CD8-positive, alpha-beta memory T cell (primary cell): Measurements from ENCODE around the gene STAT5A. TPM values are rescaled to one million over a fixed set of nuclear protein-coding genes. Genes with fewer than 3 reads are reported as not detected.

Experiments used
- CTCF ChIA-PET: fragments of 350-600 bp; sonication (Branson Sonifier 250); formaldehyde crosslinking; loops from one replicate; lab custom pipeline; 2021; ENCODE audit warnings: antibody characterized with exemption; lab: Charles Lee
- POLR2A ChIA-PET: fragments of 350-600 bp; sonication (Branson Sonifier 250); formaldehyde crosslinking; loops from one replicate; lab custom pipeline; 2021; ENCODE audit warnings: antibody characterized with exemption; lab: Charles Lee
- DNase-seq, 5 donors: peaks; one replicate each; pipeline versions ENCODE4 v3.0.0 to v3.0.0-alpha.2; 2020 to 2022; ENCODE audit warnings: mixed read lengths in 1 of 5
- H3K27ac ChIP-seq: one replicate; pipeline ENCODE4 v1.7.0; 2013; ENCODE audit warnings: low read depth, mild to moderate bottlenecking, low read length, moderate library complexity
- H3K27me3 ChIP-seq: 2 replicates; pipeline ENCODE4 v1.7.0; 2013; ENCODE audit warnings: low read length, mild to moderate bottlenecking; ENCODE audit not compliant: insufficient read depth, poor library complexity, severe bottlenecking
- H3K36me3 ChIP-seq: 2 replicates; pipeline ENCODE4 v1.7.0; 2013; ENCODE audit warnings: mild to moderate bottlenecking, low read length, moderate library complexity; ENCODE audit not compliant: insufficient read depth
- H3K4me1 ChIP-seq: 2 replicates; pipeline ENCODE4 v1.7.0; 2013; ENCODE audit warnings: mild to moderate bottlenecking, low read length, moderate library complexity; ENCODE audit not compliant: insufficient read depth
- H3K4me3 ChIP-seq: 2 replicates; pipeline ENCODE4 v1.7.0; 2013; ENCODE audit warnings: mild to moderate bottlenecking, low read length
- H3K9me3 ChIP-seq: 2 replicates; pipeline ENCODE4 v1.7.0; 2013; ENCODE audit warnings: mild to moderate bottlenecking, low read length
- H3K27ac Mint-ChIP-seq, 8 donors: one replicate each; pipeline ENCODE4 v1.8.0; 2020 to 2021; ENCODE audit warnings: mixed read lengths in 8 of 8, mild to moderate bottlenecking in 6 of 8, inconsistent platforms in 3 of 8, moderate library complexity in 3 of 8
- H3K27me3 Mint-ChIP-seq, 2 donors: one replicate each; pipeline ENCODE4 v1.8.0; 2020 to 2021; ENCODE audit warnings: mixed read lengths in 2 of 2, mild to moderate bottlenecking in 1 of 2, moderate library complexity in 1 of 2
- H3K36me3 Mint-ChIP-seq, 3 donors: one replicate each; pipeline ENCODE4 v1.8.0; 2020 to 2021; ENCODE audit warnings: mixed read lengths in 3 of 3, inconsistent platforms in 1 of 3, mild to moderate bottlenecking in 1 of 3
- H3K4me1 Mint-ChIP-seq, 3 donors: one replicate each; pipeline ENCODE4 v1.8.0; 2020 to 2021; ENCODE audit warnings: mixed read lengths in 3 of 3, inconsistent platforms in 1 of 3, mild to moderate bottlenecking in 1 of 3
- H3K4me3 Mint-ChIP-seq, 7 donors: one replicate each; pipeline ENCODE4 v1.8.0; 2020 to 2021; ENCODE audit warnings: mixed read lengths in 7 of 7, mild to moderate bottlenecking in 6 of 7, moderate library complexity in 4 of 7, inconsistent platforms in 2 of 7
- H3K9me3 Mint-ChIP-seq, 5 donors: one replicate each; pipeline ENCODE4 v1.8.0; 2020 to 2022; ENCODE audit warnings: mixed read lengths in 5 of 5, mild to moderate bottlenecking in 3 of 5, moderate library complexity in 2 of 5, inconsistent platforms in 1 of 5
- polyA plus RNA-seq: library from polyadenylated mRNA; unstranded; fragments of 300-500 nt; fragmentation: Illumina TruSeq; gene quantifications from one replicate; pipeline ENCODE4 v1.2.3, GENCODE V29; 2021
- total RNA-seq, 2 experiments: library from RNA; stranded (reverse); gene quantifications; one replicate each; pipeline ENCODE4 v1.2.3, GENCODE V29; 2021

The STAT5A gene
- total and polyA plus RNA-seq, 3 experiments from 2014 or later: 90.3 to 263 (median 259) TPM

DNA sequence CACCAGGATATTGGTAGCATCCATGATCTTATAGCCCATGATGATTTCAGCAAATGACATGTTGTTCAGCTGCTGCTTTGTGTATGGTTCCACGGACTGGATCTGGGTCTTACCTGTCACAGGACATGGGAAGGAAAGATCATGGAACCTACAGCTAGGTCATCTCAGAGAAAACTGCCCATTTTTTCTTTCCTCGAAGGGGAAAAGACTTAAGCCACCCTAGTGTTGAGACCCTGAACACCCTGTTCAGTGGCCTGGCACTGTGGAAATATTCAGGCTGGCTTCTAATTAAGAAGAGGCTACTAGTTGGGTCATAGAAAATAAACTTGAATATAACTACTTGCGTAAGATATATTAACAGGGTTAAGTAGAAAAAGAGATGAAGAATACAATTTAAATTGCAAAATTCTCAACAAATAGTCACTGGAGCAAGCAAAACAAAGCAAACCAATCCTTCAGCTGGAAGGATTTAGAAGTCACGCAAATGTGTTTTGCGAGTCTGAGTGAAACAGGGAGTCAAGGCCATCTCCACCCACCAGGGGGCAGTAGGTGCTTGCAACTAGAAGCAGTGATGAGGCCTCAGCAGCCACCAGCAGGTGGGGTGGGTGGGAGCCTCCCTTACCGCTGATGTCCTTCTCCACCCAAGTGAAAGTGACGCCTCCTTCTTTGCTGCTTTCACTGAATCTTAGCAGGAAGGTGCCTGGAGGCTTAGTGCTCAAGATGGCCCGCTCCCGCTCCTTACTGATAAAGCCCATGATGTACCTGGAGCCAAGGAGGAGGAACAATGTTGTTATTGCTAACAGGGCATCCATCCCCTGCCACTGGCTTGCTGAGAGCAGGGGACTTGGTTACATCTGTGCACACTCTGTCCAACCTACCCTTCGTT, 34.3 kb downstream of the STAT5A start:
- POLR2A ChIA-PET: interaction anchor here (0.5 to 0.6 kb wide), 3 partner anchors 20 to 74 kb away, joined by 3 to 4 read pairs (median 4); no protein-coding TSS in a partner anchor
- H3K9me3 Mint-ChIP-seq: no peaks in the 10 kb centered on the region
- H3K4me1 Mint-ChIP-seq: peaks cover 25 to 31% (median 26%) of the 10 kb centered on the region in 3 donors
- Histone ChIP-seq H3K27me3 (no peaks in the 10 kb centered on the region), H3K4me1 (peaks cover 26% of the 10 kb centered on the region), H3K4me3 (no peak overlapping the region), H3K27ac (no peak overlapping the region), H3K9me3 (no peaks in the 10 kb centered on the region), H3K36me3 (peaks cover 26% of the 10 kb centered on the region)
- peaks cover 0 to 77% (median 11%) of the 10 kb centered on the region in 3 donors for H3K36me3 Mint-ChIP-seq
- DNase-seq: peak; percentile 87 to 96 (median 92)
- no peaks in the 10 kb centered on the region for H3K27me3 Mint-ChIP-seq
- H3K27ac Mint-ChIP-seq: peak overlapping the region; percentile 22 to 96 (median 69)
- H3K4me3 Mint-ChIP-seq: no peak overlapping the region
- CTCF ChIA-PET: interaction anchor here (0.6 to 20.8 kb wide), 19 partner anchors 8 to 208 kb away, joined by 3 to 373 read pairs (median 4); partner anchors contain the start of genes CAVIN1 and STAT3

DNA sequence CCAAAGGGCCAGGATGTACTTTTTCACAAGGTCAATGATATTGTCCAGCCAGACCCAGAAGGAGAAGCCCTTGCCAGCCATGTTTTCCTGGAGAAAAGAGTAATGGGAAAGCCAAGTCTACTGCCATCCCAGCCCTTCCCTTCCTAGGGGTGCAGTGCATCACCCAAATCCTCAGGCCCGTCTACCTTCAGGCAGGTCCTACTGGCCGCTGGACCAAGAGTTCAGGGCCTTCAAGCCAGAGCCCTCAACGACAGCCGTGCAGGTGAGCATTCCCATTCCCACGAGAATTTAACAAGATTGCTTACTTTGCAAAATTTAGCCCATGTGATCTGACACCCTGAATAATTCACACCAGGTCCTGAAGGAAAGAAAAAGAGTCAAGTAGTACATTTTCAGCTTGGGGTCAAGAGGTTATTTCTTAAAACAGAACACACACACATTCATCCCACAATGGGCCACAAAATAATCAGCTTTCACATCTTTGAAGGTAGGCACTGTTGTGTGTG, 35.0 kb downstream of the STAT5A start:
- Mint-ChIP-seq H3K36me3 (peaks cover 0 to 72% (median 11%) of the 10 kb centered on the region in 3 donors), H3K4me1 (peaks cover 25 to 30% (median 26%) of the 10 kb centered on the region in 3 donors), H3K9me3 (no peaks in the 10 kb centered on the region), H3K27ac (peak overlapping the region in 7 of 8 donors; percentile 22 to 96 (median 70)), H3K4me3 (no peak overlapping the region), H3K27me3 (no peaks in the 10 kb centered on the region)
- Histone ChIP-seq H3K4me1 (peaks cover 26% of the 10 kb centered on the region), H3K36me3 (peaks cover 26% of the 10 kb centered on the region), H3K27me3 (no peaks in the 10 kb centered on the region), H3K9me3 (no peaks in the 10 kb centered on the region), H3K4me3 (no peak overlapping the region), H3K27ac (no peak overlapping the region)
- POLR2A ChIA-PET: interaction anchor here (0.5 to 0.6 kb wide), 3 partner anchors 20 to 73 kb away, joined by 3 to 4 read pairs (median 4); no protein-coding TSS in a partner anchor
- CTCF ChIA-PET: interaction anchor here (0.8 to 20.8 kb wide), 13 partner anchors 9 to 207 kb away, joined by 3 to 373 read pairs (median 3); no protein-coding TSS in a partner anchor
- no peak for DNase-seq

- H3K27ac Mint-ChIP-seq: no peak overlapping the region
- H3K27me3 Mint-ChIP-seq: no peaks in the 10 kb centered on the region
- no peaks in the 10 kb centered on the region for H3K9me3 Mint-ChIP-seq
- CTCF ChIA-PET: interaction anchor here (1.2 to 20.8 kb wide), 3 partner anchors 80 to 193 kb away, joined by 3 to 373 read pairs (median 8); no protein-coding TSS in a partner anchor
- Histone ChIP-seq H3K27ac (no peak overlapping the region), H3K36me3 (peaks cover 39% of the 10 kb centered on the region), H3K27me3 (no peaks in the 10 kb centered on the region), H3K4me1 (peaks cover 19% of the 10 kb centered on the region), H3K4me3 (no peak overlapping the region), H3K9me3 (no peaks in the 10 kb centered on the region)
- DNase-seq: no peak
- H3K36me3 Mint-ChIP-seq: peaks cover 0 to 78% (median 9%) of the 10 kb centered on the region in 3 donors
- no peak overlapping the region for H3K4me3 Mint-ChIP-seq
- POLR2A ChIA-PET: interaction anchor here (0.8 to 1.3 kb wide), 2 partner anchors 10 to 64 kb away, joined by 3 to 5 read pairs; partner anchors contain the start of gene STAT3
- H3K4me1 Mint-ChIP-seq: peaks cover 16 to 21% (median 20%) of the 10 kb centered on the region in 3 donors
These were observed 36.7 kb downstream of the STAT5A start for GRCh38 chr17:42325026-42325425.

DNA sequence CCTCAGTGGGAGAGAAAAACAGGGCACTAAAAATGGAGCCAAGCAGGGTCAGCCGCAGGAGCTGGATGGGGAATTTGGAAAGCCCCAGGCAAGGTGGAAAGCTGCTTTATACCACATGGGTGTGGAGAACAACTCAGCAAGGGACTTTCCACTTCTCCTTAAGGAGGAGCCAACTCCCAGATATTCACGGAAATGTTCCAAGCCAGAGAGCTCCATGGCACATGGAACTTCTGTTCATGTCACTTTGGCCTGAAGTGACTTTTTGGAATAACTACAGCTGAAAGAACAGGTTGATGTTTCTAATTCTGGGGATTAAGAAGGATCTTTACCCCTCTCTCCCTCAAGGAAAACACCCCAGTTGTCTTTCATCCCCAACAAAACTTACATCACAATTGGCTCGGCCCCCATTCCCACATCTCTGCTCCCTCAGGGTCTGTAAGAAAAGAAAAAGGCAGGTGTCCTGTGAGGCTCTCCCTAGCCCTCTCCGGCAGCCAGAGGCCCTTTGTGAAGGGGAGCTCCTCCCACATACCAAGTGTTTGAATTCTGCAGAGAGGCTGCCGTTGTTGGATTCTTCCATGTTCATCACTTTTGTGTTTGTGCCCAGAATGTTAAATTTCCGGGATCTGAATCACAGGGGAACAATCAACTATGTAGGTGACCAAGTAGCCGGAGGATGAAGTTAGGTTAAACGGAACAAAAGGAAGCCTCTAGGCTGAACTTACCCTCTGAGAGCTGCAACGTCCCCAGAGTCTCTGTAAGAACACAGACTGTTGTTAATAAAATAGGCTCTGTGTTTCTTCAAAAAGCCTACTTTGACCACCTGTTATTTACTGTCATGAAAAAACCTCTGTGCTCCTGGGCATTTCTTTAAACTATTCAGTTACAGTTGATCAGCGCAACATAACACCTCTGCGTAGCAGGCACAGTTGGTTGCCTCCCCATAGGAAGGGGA, 41.0 kb downstream of the STAT5A start:
- Mint-ChIP-seq H3K4me3 (no peak overlapping the region), H3K4me1 (no peaks in the 10 kb centered on the region), H3K36me3 (peaks cover 8 to 75% (median 16%) of the 10 kb centered on the region in 3 donors), H3K27me3 (no peaks in the 10 kb centered on the region), H3K27ac (peak overlapping the region in 2 of 8 donors; percentile 33 to 44), H3K9me3 (no peaks in the 10 kb centered on the region)
- Histone ChIP-seq H3K36me3 (peaks cover 46% of the 10 kb centered on the region), H3K4me3 (no peak overlapping the region), H3K4me1 (no peaks in the 10 kb centered on the region), H3K27me3 (no peaks in the 10 kb centered on the region), H3K9me3 (no peaks in the 10 kb centered on the region), H3K27ac (no peak overlapping the region)
- ChIA-PET CTCF (interaction anchor here (1.0 to 1.1 kb wide), 2 partner anchors 75 to 107 kb away, joined by 3 read pairs; no protein-coding TSS in a partner anchor), POLR2A (interaction anchor here (0.6 to 1.5 kb wide), 2 partner anchors 59 to 409 kb away, joined by 4 to 10 read pairs; partner anchors contain the start of gene STAT3)
- no peak for DNase-seq

DNA sequence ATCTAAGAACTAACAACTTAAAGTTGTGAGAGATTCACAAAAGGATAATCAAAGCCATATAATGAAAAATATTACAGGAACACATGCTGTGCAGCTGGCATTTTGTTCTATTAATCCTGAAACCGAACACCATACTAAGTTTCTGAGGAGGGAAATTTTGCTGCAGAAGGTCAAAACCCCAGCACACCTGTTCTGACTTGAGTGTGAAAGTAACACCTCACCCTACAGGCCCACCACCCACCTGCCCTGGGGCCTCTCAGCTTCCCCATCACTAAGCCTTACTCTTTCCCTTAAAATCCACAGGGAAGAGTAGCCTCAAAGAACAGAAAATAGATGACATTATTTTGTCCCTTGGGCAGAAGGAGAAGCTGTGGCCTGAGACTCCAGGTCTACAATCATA, 44.8 kb downstream of the STAT5A start:
- Histone ChIP-seq H3K4me3 (no peak overlapping the region), H3K36me3 (peaks cover 64% of the 10 kb centered on the region), H3K9me3 (no peaks in the 10 kb centered on the region), H3K27ac (no peak overlapping the region), H3K27me3 (no peaks in the 10 kb centered on the region), H3K4me1 (peaks cover 17% of the 10 kb centered on the region)
- Mint-ChIP-seq H3K4me3 (no peak overlapping the region), H3K4me1 (peaks cover 6 to 12% (median 8%) of the 10 kb centered on the region in 3 donors), H3K27me3 (no peaks in the 10 kb centered on the region), H3K36me3 (peaks cover 13 to 78% (median 21%) of the 10 kb centered on the region in 3 donors), H3K9me3 (no peaks in the 10 kb centered on the region), H3K27ac (peak overlapping the region in 3 of 8 donors; percentile 3 to 55 (median 16))
- no peak for DNase-seq
- ChIA-PET CTCF (no interaction called here), POLR2A (no interaction called here)

GRCh38 chr17:42334677-42335076, 46.4 kb downstream of the STAT5A start:
- POLR2A ChIA-PET: interaction anchor here (0.7 to 1.2 kb wide), 2 partner anchors 9 to 139 kb away, joined by 3 to 5 read pairs; no protein-coding TSS in a partner anchor
- DNase-seq: no peak
- Histone ChIP-seq H3K4me3 (no peak overlapping the region), H3K36me3 (peaks cover 58% of the 10 kb centered on the region), H3K27ac (no peak overlapping the region), H3K4me1 (peaks cover 24% of the 10 kb centered on the region), H3K27me3 (no peaks in the 10 kb centered on the region), H3K9me3 (no peaks in the 10 kb centered on the region)
- H3K4me3 Mint-ChIP-seq: no peak overlapping the region
- peaks cover 13 to 75% (median 26%) of the 10 kb centered on the region in 3 donors for H3K36me3 Mint-ChIP-seq
- no peaks in the 10 kb centered on the region for H3K9me3 Mint-ChIP-seq
- CTCF ChIA-PET: interaction anchor here (0.8 to 2.6 kb wide), 2 partner anchors 11 to 71 kb away, joined by 3 to 14 read pairs; no protein-coding TSS in a partner anchor
- H3K27ac Mint-ChIP-seq: peak overlapping the region in 2 of 8 donors; percentile 36 to 70
- peaks cover 16 to 24% (median 21%) of the 10 kb centered on the region in 3 donors for H3K4me1 Mint-ChIP-seq
- no peaks in the 10 kb centered on the region for H3K27me3 Mint-ChIP-seq

DNA sequence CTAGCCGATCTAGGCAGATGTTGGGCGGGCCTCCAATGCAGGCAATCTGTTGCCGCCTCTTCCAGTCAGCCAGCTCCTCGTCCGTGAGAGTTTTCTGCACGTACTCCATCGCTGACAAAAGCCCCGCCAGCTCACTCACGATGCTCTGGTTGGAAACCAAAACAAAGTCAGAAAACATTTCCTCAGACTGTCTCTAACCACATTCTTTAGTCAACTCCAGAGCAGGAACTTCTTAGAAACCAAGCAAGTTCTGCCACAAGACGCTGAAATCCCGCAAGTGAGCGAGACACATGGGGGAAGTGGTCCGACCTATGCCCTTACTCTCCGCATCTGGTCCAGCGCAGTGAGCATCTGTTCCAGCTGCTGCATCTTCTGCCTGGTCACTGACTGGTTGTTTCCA, 49.1 kb downstream of the STAT5A start:
- Histone ChIP-seq H3K27ac (no peak overlapping the region), H3K36me3 (peaks cover 43% of the 10 kb centered on the region), H3K27me3 (no peaks in the 10 kb centered on the region), H3K4me3 (no peak overlapping the region), H3K9me3 (no peaks in the 10 kb centered on the region), H3K4me1 (peaks cover 35% of the 10 kb centered on the region)
- H3K4me1 Mint-ChIP-seq: peaks cover 31 to 46% (median 43%) of the 10 kb centered on the region in 3 donors
- POLR2A ChIA-PET: interaction anchor here (0.6 to 1.1 kb wide), 2 partner anchors 51 to 371 kb away, joined by 3 to 12 read pairs; partner anchors contain the start of genes CNP and STAT3
- H3K27ac Mint-ChIP-seq: peak overlapping the region; percentile 83 to 98 (median 93)
- CTCF ChIA-PET: interaction anchor here (0.7 to 1.2 kb wide), 4 partner anchors 51 to 68 kb away, joined by 3 to 6 read pairs (median 4); partner anchors contain the start of gene STAT3
- peaks cover 13 to 75% (median 27%) of the 10 kb centered on the region in 3 donors for H3K36me3 Mint-ChIP-seq
- H3K9me3 Mint-ChIP-seq: no peaks in the 10 kb centered on the region
- peak in 4 of 5 donors; percentile 30 to 81 (median 71) for DNase-seq
- no peaks in the 10 kb centered on the region for H3K27me3 Mint-ChIP-seq
- peak overlapping the region; percentile 5 to 83 (median 68) for H3K4me3 Mint-ChIP-seq
